HG02623 (cell line): ENCODE data around the gene TGM2.
"Not testable (repeated sequence)": the region's sequence is repeated elsewhere in the genome, so short reads cannot be mapped to it uniquely, and the experiment has no call there.

Experiments
- ATAC-seq: cut with Tn5 transposase; IDR thresholded peaks from one replicate; pipeline ENCODE4 v1.9.1; 2021; ENCODE audit warnings: moderate library complexity; ENCODE audit not compliant: unreplicated experiment

TGM2 gene

GRCh38 chr20:38119446-38119845 is 45.6 kb downstream of the TGM2 start:
- ATAC-seq: no peak

- ATAC-seq: no peak
Measured at GRCh38 chr20:38117635-38118034, 47.4 kb downstream of the TGM2 start.

- ATAC-seq: no peak
Measured at GRCh38 chr20:38117205-38117604, 47.9 kb downstream of the TGM2 start.

GRCh38 chr20:38116409-38117165 is 48.5 kb downstream of the TGM2 start:
- no peak for ATAC-seq

GRCh38 chr20:38115896-38116295 is 49.2 kb downstream of the TGM2 start:
- no peak for ATAC-seq

GRCh38 chr20:38115205-38115604 is 49.9 kb downstream of the TGM2 start:
- ATAC-seq: no peak

- no peak for ATAC-seq
Measured at GRCh38 chr20:38114353-38114791, 50.7 kb downstream of the TGM2 start.

- ATAC-seq: no peak
Measured at GRCh38 chr20:38113401-38114325, 51.4 kb downstream of the TGM2 start.

- ATAC-seq: no peak
Measured at GRCh38 chr20:38112930-38113294, 52.2 kb downstream of the TGM2 start.

GRCh38 chr20:38112261-38112929 is 52.7 kb downstream of the TGM2 start:
- ATAC-seq: no peak

- ATAC-seq: no peak
Measured at GRCh38 chr20:38111366-38112232, 53.5 kb downstream of the TGM2 start.

GRCh38 chr20:38110525-38111178 is 54.4 kb downstream of the TGM2 start:
- no peak for ATAC-seq

- ATAC-seq: no peak
Measured at GRCh38 chr20:38109591-38110524, 55.2 kb downstream of the TGM2 start.

- ATAC-seq: no peak
Measured at GRCh38 chr20:38108986-38109541, 56.0 kb downstream of the TGM2 start.

GRCh38 chr20:38108438-38108985 is 56.6 kb downstream of the TGM2 start:
- no peak for ATAC-seq

- ATAC-seq: not testable (repeated sequence)
Measured at GRCh38 chr20:38107916-38108315, 57.2 kb downstream of the TGM2 start.

- not testable (repeated sequence) for ATAC-seq
Measured at GRCh38 chr20:38107386-38107785, 57.7 kb downstream of the TGM2 start.

GRCh38 chr20:38106461-38106860 is 58.6 kb downstream of the TGM2 start:
- ATAC-seq: no peak
